H1 (cell line): Measurements from ENCODE around the gene P4HB. TPM values are rescaled to one million over a fixed set of nuclear protein-coding genes. Genes with fewer than 3 reads are reported as not detected.

Experiments
- TCF12 ChIP-seq: IDR thresholded peaks from 2 replicates; pipeline ENCODE4 v1.6.1; 2011; ENCODE audit warnings: low read depth, mild to moderate bottlenecking, low read length
- polyA plus RNA-seq, 7 experiments: library from polyadenylated mRNA; depleted of rRNA in 3 of 7; stranded (reverse) in 5 of 7; unstranded in 2 of 7; fragments of >200 nt in 5 of 7; fragments of 200-250 nt in 2 of 7; gene quantifications; 1 replicate in 5 of 7; 2 replicates in 1 of 7; 4 replicates in 1 of 7; pipeline versions ENCODE4 v1.2.1 to v1.2.3, GENCODE V29; 2011 to 2013; ENCODE audit warnings: missing spikeins in 2 of 7, mixed read lengths in 2 of 7
- total RNA-seq: library from RNA; stranded (reverse); fragmentation: NEBNext Ultra II Directional; extraction: Animal tissue kit (Norgen Biotek cat#: 25700); gene quantifications from 2 replicates; pipeline ENCODE4 v1.2.1, GENCODE V29; 2021
- TF ChIP-seq, protein P1 (sequence below): fragments of 300-600 bp; sonication (generic); IDR thresholded peaks from 2 replicates; pipeline ENCODE4 v1.7.1; 2012; ENCODE audit warnings: low read length, moderate library complexity, mild to moderate bottlenecking, inconsistent platforms; ENCODE audit not compliant: insufficient replicate concordance

Gene P4HB
- total and polyA plus RNA-seq, 2 of the 8 experiments (the other 6 are each of a cell fraction or from before 2014, with no cell fraction given) = 41.4 to 379 TPM

DNA sequence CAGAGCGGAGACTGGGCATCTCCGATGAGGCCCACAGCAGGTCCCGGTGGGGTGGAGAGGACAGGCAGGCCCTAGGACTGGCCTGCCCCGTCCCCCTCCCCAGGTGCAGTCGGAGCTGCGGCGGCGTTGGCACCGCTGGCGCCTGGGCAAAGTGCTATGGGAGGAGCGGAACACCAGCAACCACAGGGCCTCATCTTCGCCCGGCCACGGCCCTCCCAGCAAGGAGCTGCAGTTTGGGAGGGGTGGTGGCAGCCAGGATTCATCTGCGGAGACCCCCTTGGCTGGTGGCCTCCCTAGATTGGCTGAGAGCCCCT, 47.0 kb downstream of the P4HB start (continued):
- TF ChIP-seq, protein P1, sequence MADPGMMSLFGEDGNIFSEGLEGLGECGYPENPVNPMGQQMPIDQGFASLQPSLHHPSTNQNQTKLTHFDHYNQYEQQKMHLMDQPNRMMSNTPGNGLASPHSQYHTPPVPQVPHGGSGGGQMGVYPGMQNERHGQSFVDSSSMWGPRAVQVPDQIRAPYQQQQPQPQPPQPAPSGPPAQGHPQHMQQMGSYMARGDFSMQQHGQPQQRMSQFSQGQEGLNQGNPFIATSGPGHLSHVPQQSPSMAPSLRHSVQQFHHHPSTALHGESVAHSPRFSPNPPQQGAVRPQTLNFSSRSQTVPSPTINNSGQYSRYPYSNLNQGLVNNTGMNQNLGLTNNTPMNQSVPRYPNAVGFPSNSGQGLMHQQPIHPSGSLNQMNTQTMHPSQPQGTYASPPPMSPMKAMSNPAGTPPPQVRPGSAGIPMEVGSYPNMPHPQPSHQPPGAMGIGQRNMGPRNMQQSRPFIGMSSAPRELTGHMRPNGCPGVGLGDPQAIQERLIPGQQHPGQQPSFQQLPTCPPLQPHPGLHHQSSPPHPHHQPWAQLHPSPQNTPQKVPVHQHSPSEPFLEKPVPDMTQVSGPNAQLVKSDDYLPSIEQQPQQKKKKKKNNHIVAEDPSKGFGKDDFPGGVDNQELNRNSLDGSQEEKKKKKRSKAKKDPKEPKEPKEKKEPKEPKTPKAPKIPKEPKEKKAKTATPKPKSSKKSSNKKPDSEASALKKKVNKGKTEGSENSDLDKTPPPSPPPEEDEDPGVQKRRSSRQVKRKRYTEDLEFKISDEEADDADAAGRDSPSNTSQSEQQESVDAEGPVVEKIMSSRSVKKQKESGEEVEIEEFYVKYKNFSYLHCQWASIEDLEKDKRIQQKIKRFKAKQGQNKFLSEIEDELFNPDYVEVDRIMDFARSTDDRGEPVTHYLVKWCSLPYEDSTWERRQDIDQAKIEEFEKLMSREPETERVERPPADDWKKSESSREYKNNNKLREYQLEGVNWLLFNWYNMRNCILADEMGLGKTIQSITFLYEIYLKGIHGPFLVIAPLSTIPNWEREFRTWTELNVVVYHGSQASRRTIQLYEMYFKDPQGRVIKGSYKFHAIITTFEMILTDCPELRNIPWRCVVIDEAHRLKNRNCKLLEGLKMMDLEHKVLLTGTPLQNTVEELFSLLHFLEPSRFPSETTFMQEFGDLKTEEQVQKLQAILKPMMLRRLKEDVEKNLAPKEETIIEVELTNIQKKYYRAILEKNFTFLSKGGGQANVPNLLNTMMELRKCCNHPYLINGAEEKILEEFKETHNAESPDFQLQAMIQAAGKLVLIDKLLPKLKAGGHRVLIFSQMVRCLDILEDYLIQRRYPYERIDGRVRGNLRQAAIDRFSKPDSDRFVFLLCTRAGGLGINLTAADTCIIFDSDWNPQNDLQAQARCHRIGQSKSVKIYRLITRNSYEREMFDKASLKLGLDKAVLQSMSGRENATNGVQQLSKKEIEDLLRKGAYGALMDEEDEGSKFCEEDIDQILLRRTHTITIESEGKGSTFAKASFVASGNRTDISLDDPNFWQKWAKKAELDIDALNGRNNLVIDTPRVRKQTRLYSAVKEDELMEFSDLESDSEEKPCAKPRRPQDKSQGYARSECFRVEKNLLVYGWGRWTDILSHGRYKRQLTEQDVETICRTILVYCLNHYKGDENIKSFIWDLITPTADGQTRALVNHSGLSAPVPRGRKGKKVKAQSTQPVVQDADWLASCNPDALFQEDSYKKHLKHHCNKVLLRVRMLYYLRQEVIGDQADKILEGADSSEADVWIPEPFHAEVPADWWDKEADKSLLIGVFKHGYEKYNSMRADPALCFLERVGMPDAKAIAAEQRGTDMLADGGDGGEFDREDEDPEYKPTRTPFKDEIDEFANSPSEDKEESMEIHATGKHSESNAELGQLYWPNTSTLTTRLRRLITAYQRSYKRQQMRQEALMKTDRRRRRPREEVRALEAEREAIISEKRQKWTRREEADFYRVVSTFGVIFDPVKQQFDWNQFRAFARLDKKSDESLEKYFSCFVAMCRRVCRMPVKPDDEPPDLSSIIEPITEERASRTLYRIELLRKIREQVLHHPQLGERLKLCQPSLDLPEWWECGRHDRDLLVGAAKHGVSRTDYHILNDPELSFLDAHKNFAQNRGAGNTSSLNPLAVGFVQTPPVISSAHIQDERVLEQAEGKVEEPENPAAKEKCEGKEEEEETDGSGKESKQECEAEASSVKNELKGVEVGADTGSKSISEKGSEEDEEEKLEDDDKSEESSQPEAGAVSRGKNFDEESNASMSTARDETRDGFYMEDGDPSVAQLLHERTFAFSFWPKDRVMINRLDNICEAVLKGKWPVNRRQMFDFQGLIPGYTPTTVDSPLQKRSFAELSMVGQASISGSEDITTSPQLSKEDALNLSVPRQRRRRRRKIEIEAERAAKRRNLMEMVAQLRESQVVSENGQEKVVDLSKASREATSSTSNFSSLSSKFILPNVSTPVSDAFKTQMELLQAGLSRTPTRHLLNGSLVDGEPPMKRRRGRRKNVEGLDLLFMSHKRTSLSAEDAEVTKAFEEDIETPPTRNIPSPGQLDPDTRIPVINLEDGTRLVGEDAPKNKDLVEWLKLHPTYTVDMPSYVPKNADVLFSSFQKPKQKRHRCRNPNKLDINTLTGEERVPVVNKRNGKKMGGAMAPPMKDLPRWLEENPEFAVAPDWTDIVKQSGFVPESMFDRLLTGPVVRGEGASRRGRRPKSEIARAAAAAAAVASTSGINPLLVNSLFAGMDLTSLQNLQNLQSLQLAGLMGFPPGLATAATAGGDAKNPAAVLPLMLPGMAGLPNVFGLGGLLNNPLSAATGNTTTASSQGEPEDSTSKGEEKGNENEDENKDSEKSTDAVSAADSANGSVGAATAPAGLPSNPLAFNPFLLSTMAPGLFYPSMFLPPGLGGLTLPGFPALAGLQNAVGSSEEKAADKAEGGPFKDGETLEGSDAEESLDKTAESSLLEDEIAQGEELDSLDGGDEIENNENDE = no peak
- TF ChIP-seq TCF12 = no peak
- TF ChIP-seq, all 59 proteins: peak for 0
